DND-41 (cell line): ENCODE measurements around the gene THSD7B.

Source experiments
- ATAC-seq: fragments of 200-7000 bp; cut with Tn5 transposase; 3 replicates; pipeline ENCODE4 v1.9.1; 2021; ENCODE audit warnings: low read depth; ENCODE audit not compliant: insufficient read depth
- DNase-seq: peaks from one replicate; pipeline ENCODE4 v3.0.0-alpha.2; 2020
- H2AFZ ChIP-seq: 2 replicates; pipeline ENCODE4 v1.6.0; 2012; ENCODE audit warnings: low read depth, low read length
- H3K27ac ChIP-seq: 2 replicates; pipeline ENCODE4 v1.5.1; 2012; ENCODE audit warnings: low read length, inconsistent platforms
- H3K27me3 ChIP-seq: fragments of 200-600 bp; sonication (generic); 2 replicates; pipeline ENCODE4 v1.6.0; 2012; ENCODE audit warnings: low read length, mild to moderate bottlenecking, inconsistent platforms; ENCODE audit not compliant: insufficient read depth, poor library complexity
- H3K36me3 ChIP-seq: 2 replicates; pipeline ENCODE4 v1.5.1; 2012; ENCODE audit warnings: low read length, inconsistent platforms; ENCODE audit not compliant: insufficient read depth
- H3K4me1 ChIP-seq: 2 replicates; pipeline ENCODE4 v1.5.1; 2012; ENCODE audit warnings: mild to moderate bottlenecking, low read length; ENCODE audit not compliant: insufficient read depth
- H3K4me2 ChIP-seq: 2 replicates; pipeline ENCODE4 v1.6.0; 2012; ENCODE audit warnings: mild to moderate bottlenecking, moderate library complexity, low read length, inconsistent platforms; ENCODE audit not compliant: insufficient read depth
- H3K4me3 ChIP-seq, 2 experiments: fragments of 200-600 bp in 1 of 2; shearing (Covaris generic) in 1 of 2; 2 replicates each; pipeline ENCODE4 v1.5.1; 2012 to 2016; ENCODE audit warnings: inconsistent platforms in 2 of 2, low read length in 2 of 2, mild to moderate bottlenecking in 2 of 2, low read depth in 1 of 2, moderate library complexity in 1 of 2
- H3K79me2 ChIP-seq: 2 replicates; pipeline ENCODE4 v1.6.0; 2012; ENCODE audit warnings: low read length, inconsistent platforms; ENCODE audit not compliant: insufficient read depth
- H3K9ac ChIP-seq: 2 replicates; pipeline ENCODE4 v1.6.0; 2012; ENCODE audit warnings: low read depth, mild to moderate bottlenecking, inconsistent platforms, low read length, moderate library complexity
- H3K9me3 ChIP-seq: 2 replicates; pipeline ENCODE4 v1.5.1; 2012; ENCODE audit warnings: low read length, moderate library complexity, mild to moderate bottlenecking, inconsistent platforms; ENCODE audit not compliant: insufficient read depth, severe bottlenecking
- H4K20me1 ChIP-seq: 2 replicates; pipeline ENCODE4 v1.6.0; 2012; ENCODE audit warnings: low read length; ENCODE audit not compliant: insufficient read depth
- EZH2 ChIP-seq: IDR thresholded peaks from 3 replicates; pipeline ENCODE4 v1.6.1; 2012; ENCODE audit warnings: borderline replicate concordance, low read depth, mild to moderate bottlenecking, moderate library complexity, low read length, inconsistent platforms; ENCODE audit not compliant: severe bottlenecking
- TF ChIP-seq, protein P1 (sequence below): IDR thresholded peaks from 2 replicates; pipeline ENCODE4 v1.5.1; 2012; ENCODE audit warnings: borderline replicate concordance, low read length, moderate library complexity, mild to moderate bottlenecking; ENCODE audit not compliant: poor library complexity, severe bottlenecking; ENCODE audit errors: extremely low read depth

Gene THSD7B

GRCh38 chr2:137107904-137108303 lies 342.6 kb downstream of the THSD7B start:
- Histone ChIP-seq H3K4me1 (no peaks in the 10 kb centered on the region), H3K27ac (no peak overlapping the region), H3K4me3 (no peak overlapping the region), H3K27me3 (no peaks in the 10 kb centered on the region), H3K36me3 (no peaks in the 10 kb centered on the region), H3K4me2 (no peak overlapping the region), H3K9ac (no peak overlapping the region), H2AFZ (no peak overlapping the region), H4K20me1 (no peaks in the 10 kb centered on the region), H3K9me3 (no peaks in the 10 kb centered on the region), H3K79me2 (no peaks in the 10 kb centered on the region)
- ATAC-seq = no peak
- TF ChIP-seq, protein P1, sequence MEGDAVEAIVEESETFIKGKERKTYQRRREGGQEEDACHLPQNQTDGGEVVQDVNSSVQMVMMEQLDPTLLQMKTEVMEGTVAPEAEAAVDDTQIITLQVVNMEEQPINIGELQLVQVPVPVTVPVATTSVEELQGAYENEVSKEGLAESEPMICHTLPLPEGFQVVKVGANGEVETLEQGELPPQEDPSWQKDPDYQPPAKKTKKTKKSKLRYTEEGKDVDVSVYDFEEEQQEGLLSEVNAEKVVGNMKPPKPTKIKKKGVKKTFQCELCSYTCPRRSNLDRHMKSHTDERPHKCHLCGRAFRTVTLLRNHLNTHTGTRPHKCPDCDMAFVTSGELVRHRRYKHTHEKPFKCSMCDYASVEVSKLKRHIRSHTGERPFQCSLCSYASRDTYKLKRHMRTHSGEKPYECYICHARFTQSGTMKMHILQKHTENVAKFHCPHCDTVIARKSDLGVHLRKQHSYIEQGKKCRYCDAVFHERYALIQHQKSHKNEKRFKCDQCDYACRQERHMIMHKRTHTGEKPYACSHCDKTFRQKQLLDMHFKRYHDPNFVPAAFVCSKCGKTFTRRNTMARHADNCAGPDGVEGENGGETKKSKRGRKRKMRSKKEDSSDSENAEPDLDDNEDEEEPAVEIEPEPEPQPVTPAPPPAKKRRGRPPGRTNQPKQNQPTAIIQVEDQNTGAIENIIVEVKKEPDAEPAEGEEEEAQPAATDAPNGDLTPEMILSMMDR = no peak
- TF ChIP-seq EZH2 = no peak
- no peak for DNase-seq

DNA sequence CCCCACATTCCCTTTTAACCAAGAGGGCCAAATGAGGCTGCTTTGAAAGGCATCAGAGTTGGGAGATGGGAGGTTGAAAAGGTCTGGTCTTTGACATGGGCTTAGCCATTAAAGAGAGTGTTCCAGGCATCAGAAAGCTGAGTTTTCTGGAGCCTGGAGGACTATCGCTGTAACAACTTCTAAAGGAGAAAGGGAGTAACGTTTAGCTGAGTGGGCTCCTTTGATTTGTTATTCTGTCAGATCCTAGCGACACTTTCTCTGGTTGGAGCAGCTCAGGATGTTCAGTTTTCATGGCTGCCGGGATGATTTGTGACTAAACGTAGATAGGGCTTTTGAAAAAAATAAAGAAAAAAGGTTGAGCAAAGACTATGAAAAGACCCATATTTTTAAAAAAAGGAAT lies 346.6 kb downstream of the THSD7B start:
- H2AFZ ChIP-seq = no peak overlapping the region
- DNase-seq (no peak), ATAC-seq (no peak)
- no peak overlapping the region for H3K4me3 ChIP-seq
- no peaks in the 10 kb centered on the region for H3K9me3 ChIP-seq
- H3K27me3 ChIP-seq = no peaks in the 10 kb centered on the region
- H3K4me1 ChIP-seq = no peaks in the 10 kb centered on the region
- H3K4me2 ChIP-seq = no peak overlapping the region
- H3K9ac ChIP-seq = no peak overlapping the region
- no peaks in the 10 kb centered on the region for H4K20me1 ChIP-seq
- H3K27ac ChIP-seq = no peak overlapping the region
- no peaks in the 10 kb centered on the region for H3K36me3 ChIP-seq
- no peak for TF ChIP-seq EZH2
- TF ChIP-seq, protein P1 = no peak
- H3K79me2 ChIP-seq = no peaks in the 10 kb centered on the region

- Histone ChIP-seq H3K4me2 (no peak overlapping the region), H3K4me3 (no peak overlapping the region), H3K9ac (no peak overlapping the region), H3K79me2 (no peaks in the 10 kb centered on the region), H4K20me1 (no peaks in the 10 kb centered on the region), H2AFZ (no peak overlapping the region), H3K36me3 (no peaks in the 10 kb centered on the region), H3K4me1 (no peaks in the 10 kb centered on the region), H3K27ac (no peak overlapping the region), H3K27me3 (peaks cover 2% of the 10 kb centered on the region), H3K9me3 (no peaks in the 10 kb centered on the region)
- TF ChIP-seq EZH2 = no peak
- TF ChIP-seq, protein P1 = no peak
- DNase-seq = no peak
- no peak for ATAC-seq
Measured at GRCh38 chr2:137115081-137115794, 349.9 kb downstream of the THSD7B start.

GRCh38 chr2:137115795-137116089 lies 350.4 kb downstream of the THSD7B start:
- H3K4me3 ChIP-seq = no peak overlapping the region
- DNase-seq = no peak

More at GRCh38 chr2:137115795-137116089, 350.4 kb downstream of the THSD7B start:
- Histone ChIP-seq H3K9ac (no peak overlapping the region), H3K9me3 (no peaks in the 10 kb centered on the region), H3K79me2 (no peaks in the 10 kb centered on the region), H3K36me3 (no peaks in the 10 kb centered on the region), H3K27me3 (peaks cover 3% of the 10 kb centered on the region), H2AFZ (no peak overlapping the region), H4K20me1 (no peaks in the 10 kb centered on the region), H3K4me1 (no peaks in the 10 kb centered on the region), H3K4me2 (no peak overlapping the region), H3K27ac (no peak overlapping the region)
- TF ChIP-seq EZH2 = no peak
- TF ChIP-seq, protein P1 = no peak
- ATAC-seq = no peak
